Osteocyte (in vitro differentiated cells): Measurements from ENCODE around the gene NUP133. TPM values are rescaled to one million over a fixed set of nuclear protein-coding genes. Genes with fewer than 3 reads are reported as not detected.

Source experiments
- DNase-seq: peaks from one replicate; pipeline ENCODE4 v3.0.0; 2021; ENCODE audit warnings: mixed read lengths; ENCODE audit not compliant: unreplicated experiment; ENCODE audit errors: extremely low spot score
- H3K27ac Mint-ChIP-seq: one replicate; pipeline ENCODE4 v1.8.0; 2021; ENCODE audit warnings: mild to moderate bottlenecking, mixed read lengths; ENCODE audit not compliant: unreplicated experiment
- H3K27me3 Mint-ChIP-seq: one replicate; pipeline ENCODE4 v1.8.0; 2021; ENCODE audit warnings: mixed read lengths; ENCODE audit not compliant: unreplicated experiment
- H3K36me3 Mint-ChIP-seq: one replicate; pipeline ENCODE4 v1.8.0; 2021; ENCODE audit warnings: mixed read lengths; ENCODE audit not compliant: unreplicated experiment
- H3K4me1 Mint-ChIP-seq: one replicate; pipeline ENCODE4 v1.8.0; 2021; ENCODE audit warnings: mixed read lengths; ENCODE audit not compliant: unreplicated experiment
- H3K4me3 Mint-ChIP-seq: one replicate; pipeline ENCODE4 v1.8.0; 2021; ENCODE audit warnings: mild to moderate bottlenecking, moderate library complexity, mixed read lengths; ENCODE audit not compliant: unreplicated experiment
- H3K9me3 Mint-ChIP-seq: one replicate; pipeline ENCODE4 v1.8.0; 2021; ENCODE audit warnings: mixed read lengths; ENCODE audit not compliant: unreplicated experiment
- CTCF ChIP-seq: fragments of 200-600 bp; sonication (generic); IDR thresholded peaks from 2 replicates; pipeline ENCODE4 v1.5.0; 2021; ENCODE audit warnings: antibody characterized with exemption, mild to moderate bottlenecking, moderate library complexity
- long read RNA-seq: library from polyadenylated mRNA; unstranded; transcript quantifications from one replicate; pipeline ENCODE4 v2.0.0, GENCODE V29; 2021
- total RNA-seq: library from RNA; stranded (reverse); gene quantifications from 2 replicates; pipeline ENCODE4 v1.2.1, GENCODE V29; 2021

Gene NUP133
- total RNA-seq: 40.4 and 41.1 TPM in 2 replicates
- long read RNA-seq, full-length matches to known transcripts: 158 of 376 reads
- long read RNA-seq, partial matches to known transcripts: 198 of 376 reads
- long read RNA-seq, other reads (novel, unspliced or antisense): 20 of 376 reads

GRCh38 chr1:229507951-229508822 is at the start of gene NUP133:
TSS of gene NUP133 (minus strand) at chr1:229508341. CDS start at chr1:229508249, 92 bp downstream.
- Mint-ChIP-seq H3K9me3 (no peaks in the 10 kb centered on the region), H3K4me3 (peak within 1 kb of the TSS; percentile 83), H3K27ac (peak within 1 kb of the TSS; percentile 98), H3K27me3 (no peaks in the 10 kb centered on the region), H3K4me1 (peaks cover 20% of the 10 kb centered on the region), H3K36me3 (peaks cover 2% of the 10 kb centered on the region)
- peak; percentile 99 for DNase-seq
- TF ChIP-seq CTCF: no peak

- peaks cover 6% of the 10 kb centered on the region for H3K36me3 Mint-ChIP-seq
- H3K4me1 Mint-ChIP-seq: peaks cover 40% of the 10 kb centered on the region
- DNase-seq: peak; percentile 25
- TF ChIP-seq CTCF: no peak
- no peaks in the 10 kb centered on the region for H3K27me3 Mint-ChIP-seq
- H3K9me3 Mint-ChIP-seq: no peaks in the 10 kb centered on the region
- peak overlapping the region; percentile 83 for H3K4me3 Mint-ChIP-seq
- H3K27ac Mint-ChIP-seq: peak overlapping the region; percentile 80
These were observed 49.2 kb upstream of the NUP133 start for GRCh38 chr1:229557200-229557850.

DNA sequence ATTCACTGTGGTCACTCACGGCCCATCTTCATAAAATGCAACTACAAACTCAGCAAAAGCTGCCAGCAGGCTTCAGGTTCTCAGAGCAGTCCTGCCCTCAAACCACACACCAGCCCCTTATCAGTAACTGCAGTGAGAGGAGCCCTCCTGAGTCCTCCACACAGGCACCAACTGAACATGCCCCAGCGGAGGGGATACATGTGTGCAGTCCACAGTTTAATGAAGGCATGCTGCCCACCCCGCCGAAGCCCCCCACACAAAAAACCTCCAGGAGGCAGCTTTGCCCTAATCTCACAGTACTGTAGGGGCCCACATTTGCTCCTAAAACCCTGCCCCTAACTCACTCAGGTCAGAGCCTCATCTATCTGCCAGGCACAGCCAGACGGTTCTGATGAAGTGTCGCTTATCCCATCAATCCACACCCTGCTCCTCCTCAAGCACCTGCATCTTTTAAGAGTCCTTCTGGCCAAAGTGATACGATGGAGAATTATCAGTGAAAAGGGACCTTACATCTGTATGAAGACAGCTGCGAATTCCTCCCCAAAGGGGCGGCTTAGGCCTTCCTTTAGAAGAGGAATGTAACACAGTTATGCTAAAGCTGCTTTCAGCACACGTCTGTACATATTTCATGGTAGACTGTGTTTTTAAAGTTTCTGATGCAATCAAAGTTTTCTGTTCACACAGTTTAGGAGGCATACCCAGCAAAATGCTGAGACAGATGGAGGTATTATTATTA is 46.9 kb upstream of the NUP133 start:
- H3K4me1 Mint-ChIP-seq: peaks cover 40% of the 10 kb centered on the region
- H3K4me3 Mint-ChIP-seq: peak overlapping the region; percentile 44
- no peaks in the 10 kb centered on the region for H3K27me3 Mint-ChIP-seq
- peak overlapping the region; percentile 79 for H3K27ac Mint-ChIP-seq
- DNase-seq: no peak
- no peaks in the 10 kb centered on the region for H3K9me3 Mint-ChIP-seq
- no peak for TF ChIP-seq CTCF
- peaks cover 6% of the 10 kb centered on the region for H3K36me3 Mint-ChIP-seq

- no peaks in the 10 kb centered on the region for H3K9me3 Mint-ChIP-seq
- H3K27ac Mint-ChIP-seq: peak overlapping the region; percentile 21
- no peak for TF ChIP-seq CTCF
- no peaks in the 10 kb centered on the region for H3K27me3 Mint-ChIP-seq
- no peak overlapping the region for H3K4me3 Mint-ChIP-seq
- peaks cover 10% of the 10 kb centered on the region for H3K36me3 Mint-ChIP-seq
- peaks cover 32% of the 10 kb centered on the region for H3K4me1 Mint-ChIP-seq
- DNase-seq: no peak
These were observed 45.5 kb upstream of the NUP133 start for GRCh38 chr1:229553621-229554130.
